NCI-H1436 (cell line): ENCODE measurements around the gene NFIL3.

Experiments used
- DNase-seq: peaks from one replicate; lab custom pipeline; 2025; lab: John Stamatoyannopoulos, UW

Gene NFIL3

DNA sequence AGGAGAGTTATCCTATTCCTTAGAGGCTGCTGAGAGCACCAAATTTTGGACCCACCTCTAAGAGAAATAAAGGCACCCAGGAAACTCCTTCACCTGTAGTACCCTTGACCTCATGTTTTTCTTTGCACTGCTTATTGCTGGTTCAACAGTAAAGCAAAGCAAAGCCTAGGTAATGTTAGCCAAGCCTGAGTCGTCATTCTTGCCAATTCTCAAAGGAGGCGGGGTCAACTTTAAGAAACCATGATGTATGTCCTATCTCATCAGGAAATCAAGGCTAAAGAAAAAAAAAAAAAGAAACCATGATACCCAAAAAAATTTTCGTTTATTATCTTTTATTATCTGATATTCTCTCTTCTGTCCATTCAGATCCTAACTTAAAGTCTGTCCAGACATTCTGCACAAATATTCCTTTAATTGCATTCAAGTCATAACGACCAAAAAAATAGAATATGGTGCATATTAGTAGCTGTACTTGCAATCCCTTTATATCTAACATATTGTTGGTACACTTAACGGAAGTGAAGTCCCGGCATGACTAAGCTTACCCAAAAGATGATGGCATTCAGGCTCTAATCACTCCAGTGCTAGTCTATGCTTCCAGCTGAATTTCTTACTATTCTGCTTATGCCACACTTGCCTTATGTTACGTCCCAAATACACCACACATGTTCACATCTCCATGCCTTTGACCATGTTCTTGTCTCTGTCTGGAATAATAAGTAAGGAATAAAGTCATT lies 63.7 kb downstream of the NFIL3 start:
- no peak for DNase-seq

DNA sequence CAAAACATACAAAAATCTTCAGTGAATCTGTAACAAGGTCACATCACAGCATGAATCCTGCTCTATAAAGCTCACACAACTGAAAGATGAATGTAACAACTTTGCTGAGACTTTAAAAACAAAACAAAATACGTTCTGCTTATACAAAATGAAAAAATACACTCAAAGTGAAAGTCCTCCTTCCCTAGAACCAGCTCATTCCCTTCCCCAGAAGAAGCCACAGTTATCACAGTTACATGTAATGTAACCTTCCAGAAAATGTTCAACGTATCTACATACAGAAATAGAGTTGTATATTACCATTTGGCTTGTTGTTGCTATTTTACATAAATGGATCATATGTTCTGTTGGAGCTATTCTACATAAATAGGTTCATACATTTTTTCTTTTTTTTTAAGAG lies 64.5 kb downstream of the NFIL3 start:
- DNase-seq: no peak
